SK-N-SH treated with all-trans-retinoic acid at 6 μM for 48 hours (cell line): Measurements from ENCODE around the gene LILRA5.
"Not testable (repeated sequence)": the region's sequence is repeated elsewhere in the genome, so short reads cannot be mapped to it uniquely, and the experiment has no call there.

Experiments used
- CSDC2 ChIP-seq: fragments of 250-450 bp; sonication (Bioruptor Pico); IDR thresholded peaks from 2 replicates; pipeline ENCODE4 v1.5.0; 2020; ENCODE audit warnings: mild to moderate bottlenecking, moderate library complexity
- RARB ChIP-seq: fragments of 250-450 bp; sonication (Bioruptor Pico); IDR thresholded peaks from 2 replicates; pipeline ENCODE4 v1.8.0; 2021; ENCODE audit warnings: mild to moderate bottlenecking, moderate library complexity
- TCF4 ChIP-seq: fragments of 250-450 bp; sonication (Bioruptor Pico); IDR thresholded peaks from 2 replicates; pipeline ENCODE4 v1.8.0; 2021; ENCODE audit warnings: mild to moderate bottlenecking, moderate library complexity, borderline replicate concordance
- ZC3H10 ChIP-seq: fragments of 250-450 bp; sonication (Bioruptor Pico); IDR thresholded peaks from 2 replicates; pipeline ENCODE4 v1.5.1; 2021; ENCODE audit warnings: mild to moderate bottlenecking, moderate library complexity
- ZNF565 ChIP-seq: fragments of 450-650 bp; formaldehyde crosslinking; conservative IDR thresholded peaks from 2 replicates; pipeline ENCODE4 v1.5.0; 2020; ENCODE audit warnings: low read depth, mild to moderate bottlenecking, moderate library complexity
- TF ChIP-seq, protein P1 (sequence below): fragments of 250-450 bp; sonication (Bioruptor Pico); IDR thresholded peaks from 2 replicates; pipeline ENCODE4 v1.5.1; 2020; ENCODE audit warnings: low read depth, mild to moderate bottlenecking, moderate library complexity

DNA sequence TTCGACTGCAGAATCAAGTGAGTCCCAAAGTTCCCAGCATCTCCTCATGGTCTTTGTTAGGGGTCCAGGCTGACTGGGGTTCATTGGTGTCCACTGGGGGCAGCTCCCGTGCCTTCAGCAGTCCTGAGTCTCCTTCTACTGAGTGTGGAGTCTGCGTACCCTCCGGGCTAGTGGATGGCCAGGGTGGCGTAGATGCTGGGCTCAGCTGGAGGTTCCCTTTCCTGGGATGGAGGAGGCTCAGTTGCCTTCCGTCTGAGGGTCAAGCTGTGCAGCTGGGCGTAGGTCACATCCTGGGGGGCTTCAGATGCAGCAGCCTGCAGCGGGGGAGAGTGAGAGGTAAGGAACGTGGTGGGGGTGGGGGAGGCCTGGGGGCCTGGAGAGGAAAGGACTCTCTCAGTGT is 38.5 kb downstream of the LILRA5 start:
- TF ChIP-seq, protein P1, sequence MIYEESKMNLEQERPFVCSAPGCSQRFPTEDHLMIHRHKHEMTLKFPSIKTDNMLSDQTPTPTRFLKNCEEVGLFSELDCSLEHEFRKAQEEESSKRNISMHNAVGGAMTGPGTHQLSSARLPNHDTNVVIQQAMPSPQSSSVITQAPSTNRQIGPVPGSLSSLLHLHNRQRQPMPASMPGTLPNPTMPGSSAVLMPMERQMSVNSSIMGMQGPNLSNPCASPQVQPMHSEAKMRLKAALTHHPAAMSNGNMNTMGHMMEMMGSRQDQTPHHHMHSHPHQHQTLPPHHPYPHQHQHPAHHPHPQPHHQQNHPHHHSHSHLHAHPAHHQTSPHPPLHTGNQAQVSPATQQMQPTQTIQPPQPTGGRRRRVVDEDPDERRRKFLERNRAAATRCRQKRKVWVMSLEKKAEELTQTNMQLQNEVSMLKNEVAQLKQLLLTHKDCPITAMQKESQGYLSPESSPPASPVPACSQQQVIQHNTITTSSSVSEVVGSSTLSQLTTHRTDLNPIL, result not testable (repeated sequence)
- not testable (repeated sequence) for TF ChIP-seq TCF4 (CRISPR knock-in tag); ZC3H10; RARB; ZNF565 (CRISPR knock-in tag); CSDC2 (CRISPR knock-in tag)
